ENCODE data around the gene LRSAM1.
A peak's percentile ranks its signal among the peaks of the same experiment; 100 is the strongest.

The LRSAM1 gene

GRCh38 chr9:127537792-127538191, 86.5 kb downstream of the LRSAM1 start:
- DNase-seq, result no peak

DNA sequence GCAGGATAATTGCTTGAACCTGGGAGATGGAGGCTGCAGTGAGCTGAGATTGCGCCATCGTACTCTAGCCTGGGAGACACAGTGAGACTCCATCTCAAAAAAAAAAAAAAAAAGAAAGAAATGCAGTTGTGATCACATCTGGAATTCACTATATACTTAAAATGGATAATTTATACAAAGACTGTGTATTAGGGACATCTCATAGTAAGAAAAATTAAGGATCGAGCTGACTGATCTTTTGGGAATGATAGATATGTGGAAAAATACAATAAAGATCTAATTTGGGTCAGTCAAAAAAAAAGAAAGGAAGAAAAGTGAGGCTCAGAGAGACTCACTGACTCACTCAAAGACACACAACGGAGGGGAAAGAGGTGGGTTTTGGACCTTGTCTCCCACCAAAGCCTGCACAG, 87.5 kb downstream of the LRSAM1 start:
- no peak for DNase-seq

GRCh38 chr9:127539259-127539981, 88.1 kb downstream of the LRSAM1 start:
- DNase-seq, result no peak

DNA sequence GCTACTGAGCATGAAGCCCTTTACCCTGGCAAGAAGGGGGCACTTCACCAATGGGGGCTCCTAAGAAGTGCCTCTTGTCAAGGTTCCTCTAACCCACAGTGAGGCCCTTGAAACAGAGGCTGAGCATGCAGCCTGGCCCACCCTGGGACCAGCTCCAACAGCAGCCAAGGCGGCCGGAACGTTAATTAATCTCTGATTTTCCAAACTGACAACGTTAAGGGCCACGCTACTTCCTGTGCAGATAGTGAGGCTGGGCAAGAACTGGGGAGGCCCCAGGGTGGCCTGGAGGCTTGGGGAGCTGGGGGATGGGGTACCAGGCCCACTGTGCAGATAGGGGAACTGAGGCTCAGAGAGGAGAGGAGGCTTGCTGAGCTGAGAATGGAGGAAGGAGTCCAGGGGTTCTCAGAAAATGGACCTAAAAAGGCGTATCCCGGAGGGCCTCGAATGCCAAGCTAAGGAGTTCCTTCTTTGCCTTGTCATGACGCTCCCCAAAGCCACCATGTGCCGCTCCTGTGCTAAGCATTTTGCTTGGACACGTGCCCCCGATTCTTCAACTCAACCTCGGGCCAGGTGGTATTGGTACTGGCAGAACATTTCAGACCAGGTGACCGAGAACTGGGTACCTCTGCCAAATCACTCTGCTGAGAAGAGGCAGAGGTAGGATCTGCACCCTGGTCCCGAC, 88.8 kb downstream of the LRSAM1 start:
- DNase-seq, result no peak

DNA sequence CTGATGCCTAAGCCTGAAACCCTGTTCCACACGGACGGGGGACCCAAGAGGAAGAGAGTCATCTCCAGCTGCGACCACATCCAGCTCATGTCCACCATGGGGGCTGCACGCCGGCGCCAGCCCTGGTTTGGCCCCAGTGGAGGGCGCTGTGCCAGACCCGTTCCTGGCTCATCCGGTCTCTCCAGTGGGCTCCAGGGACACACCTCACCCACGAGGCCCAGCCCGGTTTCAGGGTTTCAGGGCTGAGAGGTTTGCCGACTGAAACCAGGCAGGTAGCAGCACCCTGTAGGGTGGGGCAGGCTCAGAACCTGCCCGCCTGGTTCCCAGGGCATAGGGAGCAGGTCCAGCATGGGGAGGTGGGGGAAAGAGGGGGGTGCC, 89.3 kb downstream of the LRSAM1 start:
- no peak for DNase-seq

- DNase-seq, result no peak
Observed at GRCh38 chr9:127541176-127541575, 89.9 kb downstream of the LRSAM1 start.

DNA sequence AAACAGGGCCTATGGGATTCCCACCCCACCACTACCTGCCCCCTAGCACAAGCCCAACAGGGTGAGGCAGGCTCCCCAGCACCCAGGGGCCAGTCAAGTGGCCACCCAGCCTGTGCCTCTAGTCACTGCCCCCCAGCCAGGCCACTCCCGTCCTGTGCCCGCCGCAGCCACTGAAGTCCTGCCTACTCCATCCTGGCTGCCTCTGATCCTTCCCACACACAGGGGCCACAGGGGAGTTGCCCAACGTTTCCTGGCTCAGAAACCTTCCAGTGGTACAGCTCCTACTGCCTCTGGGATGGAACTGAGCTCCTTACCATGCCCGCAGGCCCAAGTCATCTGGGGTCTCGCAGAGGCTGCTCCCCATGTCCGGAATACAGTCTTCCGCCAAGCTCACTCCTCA, 90.6 kb downstream of the LRSAM1 start:
- DNase-seq, result no peak

GRCh38 chr9:127543221-127543620, 91.9 kb downstream of the LRSAM1 start:
- no peak for DNase-seq

GRCh38 chr9:127543973-127544533, 92.7 kb downstream of the LRSAM1 start:
- no peak for DNase-seq

GRCh38 chr9:127545196-127546124, 94.2 kb downstream of the LRSAM1 start:
- peak; percentile 55 for DNase-seq

- DNase-seq, result no peak
Observed at GRCh38 chr9:127546125-127546832, 95.0 kb downstream of the LRSAM1 start.

DNA sequence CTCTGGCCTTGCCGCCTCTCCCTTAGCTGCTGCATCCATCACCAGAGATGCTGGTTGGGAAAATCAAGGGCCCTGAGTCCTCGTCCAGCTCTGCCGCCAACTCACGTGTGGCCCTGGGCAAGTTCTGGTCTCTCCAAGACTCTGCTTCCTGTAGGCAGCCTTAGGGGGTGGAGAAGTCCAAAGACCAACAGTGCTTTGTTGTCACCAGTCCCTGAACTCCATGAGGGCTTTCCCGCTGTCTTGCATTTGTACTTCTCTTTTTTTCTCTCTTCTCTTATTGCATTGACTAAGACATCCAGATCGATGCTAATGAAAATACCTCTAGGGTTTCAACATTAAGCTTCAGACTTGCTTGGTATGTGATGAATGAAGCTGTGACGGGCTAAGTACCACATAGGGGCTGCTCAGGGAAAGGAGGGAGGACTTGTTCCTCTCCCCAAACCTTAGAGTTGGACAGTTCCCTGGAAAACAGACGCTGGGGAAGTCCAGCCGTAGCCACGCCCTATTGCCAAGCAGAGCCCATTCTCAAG, 97.1 kb downstream of the LRSAM1 start:
- no peak for DNase-seq

DNA sequence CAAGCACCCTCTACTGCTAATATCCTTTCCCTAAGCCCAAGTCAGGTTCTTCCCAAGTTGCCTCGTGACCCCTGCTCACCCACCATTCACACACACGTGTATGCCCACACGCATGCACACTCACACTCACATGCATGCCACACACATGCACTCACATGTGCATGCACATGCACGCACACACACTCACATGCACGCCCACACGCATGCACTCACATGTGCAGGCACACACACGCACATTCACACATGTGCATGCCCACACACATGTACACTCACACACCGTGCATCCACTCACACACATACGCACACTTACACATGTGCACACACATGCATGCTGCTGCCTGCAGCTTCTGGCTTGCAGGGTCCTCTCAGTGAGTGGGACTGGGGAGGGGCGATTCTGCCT, 97.9 kb downstream of the LRSAM1 start:
- no peak for DNase-seq

DNA sequence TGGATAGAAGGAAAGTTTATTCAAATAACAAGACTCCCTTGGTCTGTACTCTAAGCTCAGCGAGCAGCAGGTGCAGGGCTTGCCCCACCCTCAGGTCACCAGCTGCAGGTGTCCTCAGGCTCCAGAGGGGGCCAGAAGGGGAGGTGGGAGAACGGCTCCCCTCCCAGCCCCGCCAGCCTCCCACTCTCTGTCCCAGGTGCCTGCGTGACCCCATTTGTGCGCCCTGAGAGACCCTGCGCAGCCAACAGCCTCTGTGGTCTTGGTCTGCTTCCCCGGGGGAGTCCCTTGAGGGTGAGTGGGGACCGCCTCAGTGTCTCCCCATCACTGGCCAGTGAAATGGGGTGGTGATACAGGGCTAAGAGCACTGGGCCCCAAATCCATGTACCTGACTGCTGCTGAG, 98.4 kb downstream of the LRSAM1 start:
- no peak for DNase-seq

DNA sequence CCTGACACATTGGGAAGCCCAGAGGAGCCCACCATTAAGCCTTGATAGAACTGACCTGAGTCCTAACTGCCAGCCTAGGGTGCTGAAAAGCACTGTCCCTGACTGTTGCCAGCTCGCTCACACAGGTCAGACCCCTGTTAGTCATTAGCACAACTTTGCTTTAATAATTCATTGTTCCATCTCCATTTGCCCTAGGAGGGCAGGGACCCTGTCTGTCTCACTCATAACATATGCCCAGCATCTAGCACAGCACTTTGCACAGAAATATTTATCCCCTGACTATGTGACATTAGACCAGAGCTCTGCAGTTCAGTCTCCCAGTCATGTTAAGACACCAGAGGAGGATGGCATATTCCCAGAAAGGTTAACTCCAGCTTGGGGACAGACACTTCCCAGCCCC, 99.0 kb downstream of the LRSAM1 start:
- DNase-seq, result no peak

- DNase-seq, result no peak
Observed at GRCh38 chr9:127550751-127551150, 99.4 kb downstream of the LRSAM1 start.
